ENCODE data around the gene ZNF205. TPM values are rescaled to one million over a fixed set of nuclear protein-coding genes. Genes with fewer than 3 reads are reported as not detected.

The ZNF205 gene
- total RNA-seq, 4 donors from 2014 or later = 11.6 to 25.8 (median 20.4) TPM

DNA sequence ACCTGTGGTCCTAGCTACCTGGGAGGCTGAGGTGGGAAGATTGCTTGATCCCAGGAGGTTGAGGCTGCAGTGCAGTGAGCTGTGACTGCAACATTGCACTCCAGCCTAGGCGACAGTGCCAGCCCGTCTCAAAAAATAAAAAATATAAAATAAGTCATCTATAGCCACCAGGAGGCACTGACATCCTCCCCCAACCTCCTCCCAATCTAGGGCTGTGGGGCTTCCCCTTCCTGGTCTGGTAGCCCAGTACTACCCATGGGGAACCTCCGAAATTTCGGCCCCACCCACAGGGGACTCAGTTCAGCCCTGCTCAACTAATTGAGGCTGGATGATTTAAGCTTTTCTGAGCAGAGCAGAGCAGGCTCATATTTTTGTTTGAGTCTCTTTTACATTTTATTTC is 16.5 kb upstream of the ZNF205 start:
- ATAC-seq = peak; percentile 49
- Histone ChIP-seq H3K4me3 (no peak overlapping the region), H3K4me1 (peaks cover 0 to 14% (median 4%) of the 10 kb centered on the region in 3 donors), H3K36me3 (no peaks in the 10 kb centered on the region), H3K27ac (no peak overlapping the region), H3K9me3 (no peaks in the 10 kb centered on the region), H3K27me3 (peaks cover 96% of the 10 kb centered on the region)
- 19 to 63% methylated on average over 4 of the region's 4 CpGs for WGBS, 2 donors (ENCODE audit: low coverage in 1 of 2)
- TF ChIP-seq EP300 (IDR thresholded peaks at IDR 0.05) = no peak
- TF ChIP-seq, protein P1, sequence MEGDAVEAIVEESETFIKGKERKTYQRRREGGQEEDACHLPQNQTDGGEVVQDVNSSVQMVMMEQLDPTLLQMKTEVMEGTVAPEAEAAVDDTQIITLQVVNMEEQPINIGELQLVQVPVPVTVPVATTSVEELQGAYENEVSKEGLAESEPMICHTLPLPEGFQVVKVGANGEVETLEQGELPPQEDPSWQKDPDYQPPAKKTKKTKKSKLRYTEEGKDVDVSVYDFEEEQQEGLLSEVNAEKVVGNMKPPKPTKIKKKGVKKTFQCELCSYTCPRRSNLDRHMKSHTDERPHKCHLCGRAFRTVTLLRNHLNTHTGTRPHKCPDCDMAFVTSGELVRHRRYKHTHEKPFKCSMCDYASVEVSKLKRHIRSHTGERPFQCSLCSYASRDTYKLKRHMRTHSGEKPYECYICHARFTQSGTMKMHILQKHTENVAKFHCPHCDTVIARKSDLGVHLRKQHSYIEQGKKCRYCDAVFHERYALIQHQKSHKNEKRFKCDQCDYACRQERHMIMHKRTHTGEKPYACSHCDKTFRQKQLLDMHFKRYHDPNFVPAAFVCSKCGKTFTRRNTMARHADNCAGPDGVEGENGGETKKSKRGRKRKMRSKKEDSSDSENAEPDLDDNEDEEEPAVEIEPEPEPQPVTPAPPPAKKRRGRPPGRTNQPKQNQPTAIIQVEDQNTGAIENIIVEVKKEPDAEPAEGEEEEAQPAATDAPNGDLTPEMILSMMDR (IDR thresholded peaks at IDR 0.05) = peak in 1 of 4 experiments; percentile 24
- TF ChIP-seq POLR2A (IDR thresholded peaks at IDR 0.05) = no peak

DNA sequence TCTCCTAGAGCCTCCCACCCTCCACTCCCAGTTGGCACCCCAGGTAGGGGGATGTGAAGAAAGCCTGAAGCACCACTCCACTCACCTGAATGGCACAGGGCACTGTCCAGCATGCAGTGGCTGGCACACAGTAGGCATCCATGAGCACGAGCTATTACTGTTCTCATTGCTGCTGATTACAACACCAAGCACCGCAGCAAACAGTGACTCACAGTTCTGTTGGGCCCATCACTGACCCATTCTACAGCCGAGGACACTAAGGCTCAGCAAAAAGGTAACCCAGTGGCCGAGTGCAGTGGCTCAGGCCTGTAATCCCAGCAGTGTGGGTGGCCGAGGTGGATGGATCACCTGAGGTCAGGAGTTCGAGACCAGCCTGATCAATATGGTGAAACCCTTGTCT is 16.0 kb upstream of the ZNF205 start:
- Histone ChIP-seq H3K4me1 (peaks cover 0 to 18% (median 4%) of the 10 kb centered on the region in 3 donors), H3K36me3 (no peaks in the 10 kb centered on the region), H3K27ac (no peak overlapping the region), H3K9me3 (no peaks in the 10 kb centered on the region), H3K27me3 (peaks cover 97% of the 10 kb centered on the region), H3K4me3 (no peak overlapping the region)
- TF ChIP-seq, protein P1 (IDR thresholded peaks at IDR 0.05) = no peak
- TF ChIP-seq EP300 (IDR thresholded peaks at IDR 0.05) = no peak
- TF ChIP-seq POLR2AphosphoS5 (IDR thresholded peaks at IDR 0.05) = no peak
- ATAC-seq = no peak
- 81 to 100% methylated on average over 2 to 5 of the region's 6 CpGs for WGBS, 2 donors (ENCODE audit: low coverage in 1 of 2)

DNA sequence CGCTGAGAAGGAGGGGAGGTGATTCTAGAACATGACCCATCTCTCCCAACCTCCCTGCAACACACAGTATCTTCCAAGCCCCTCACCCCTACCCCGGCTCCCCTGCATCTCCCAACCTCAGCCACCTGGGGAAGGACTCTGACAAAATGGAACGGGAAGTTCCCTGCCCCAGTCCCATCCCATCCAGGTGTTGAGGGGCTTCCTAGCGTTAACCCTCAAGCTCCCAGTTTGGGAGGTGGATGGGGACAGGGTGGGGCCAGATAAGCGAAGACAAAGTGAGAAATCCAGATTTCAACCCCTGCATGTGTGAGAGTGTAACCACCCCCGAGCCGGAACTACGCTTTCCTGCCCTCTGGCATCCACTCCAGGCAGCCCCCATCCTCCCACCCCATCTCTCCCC is 15.1 kb upstream of the ZNF205 start:
- no peaks in the 10 kb centered on the region for H3K36me3 ChIP-seq
- H3K4me1 ChIP-seq = peaks cover 0 to 21% (median 4%) of the 10 kb centered on the region in 3 donors
- ATAC-seq = no peak
- no peak for TF ChIP-seq EP300 (IDR thresholded peaks at IDR 0.05)
- no peak for TF ChIP-seq POLR2AphosphoS5 (IDR thresholded peaks at IDR 0.05)
- TF ChIP-seq POLR2A (IDR thresholded peaks at IDR 0.05) = no peak
- TF ChIP-seq, protein P1 (IDR thresholded peaks at IDR 0.05) = no peak
- no peaks in the 10 kb centered on the region for H3K9me3 ChIP-seq
- H3K4me3 ChIP-seq = no peak overlapping the region
- 33 to 47% methylated on average over 3 to 5 of the region's 8 CpGs for WGBS, 2 donors (ENCODE audit: low coverage in 1 of 2)
- peaks cover 97% of the 10 kb centered on the region for H3K27me3 ChIP-seq
- H3K27ac ChIP-seq = no peak overlapping the region

DNA sequence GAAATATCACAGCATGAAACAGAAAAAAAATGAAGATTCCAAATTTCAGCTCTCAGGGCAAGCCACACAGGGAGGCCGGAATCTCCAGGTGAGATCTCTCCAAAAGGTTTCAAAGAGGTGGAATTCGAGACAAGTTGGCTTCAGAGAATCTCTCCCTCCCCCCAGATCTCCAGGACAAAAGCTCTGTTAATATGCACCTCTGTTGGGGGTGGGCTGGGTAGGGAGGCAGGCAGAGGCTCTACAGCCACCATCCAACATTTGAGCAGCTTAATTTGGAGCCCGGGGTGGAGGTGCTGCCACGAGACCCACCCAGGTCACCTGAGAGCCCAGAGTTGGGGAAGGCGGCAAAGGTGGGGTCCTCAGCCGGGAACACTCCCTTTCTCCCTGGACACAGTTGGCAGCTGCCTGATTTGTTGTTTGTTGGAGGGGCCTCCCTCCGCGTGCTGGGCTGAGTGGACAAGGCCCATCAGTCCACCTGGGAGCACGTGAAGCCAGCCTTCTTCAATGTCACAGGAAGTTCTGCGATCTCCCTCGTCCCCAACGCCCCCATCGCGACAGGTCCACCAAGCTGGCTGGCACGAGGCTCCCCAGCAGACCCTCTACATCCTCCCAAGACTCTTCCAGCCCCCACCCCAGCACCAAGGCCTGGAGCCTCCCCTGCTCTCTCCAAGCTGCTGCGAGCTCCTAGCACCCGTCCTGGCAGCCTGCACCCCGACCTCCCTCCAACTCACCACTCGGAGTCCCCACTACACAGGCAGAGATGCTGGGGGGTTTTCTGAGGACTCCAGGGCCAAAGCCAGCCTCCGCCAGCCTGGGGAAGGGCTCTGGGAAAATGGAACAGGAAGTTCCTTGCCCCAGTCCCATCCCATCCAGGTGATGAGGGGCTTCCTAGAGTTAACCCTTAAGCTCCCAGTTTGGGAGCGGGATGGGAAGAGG is 13.7 kb upstream of the ZNF205 start, which contains the start of gene ZSCAN10:
Gene ZSCAN10 (minus strand): TSS at position 836 of the 936 bp plus-strand sequence. CDS start 6,357 bp downstream, outside the sequence.
- H3K4me3 ChIP-seq = peak within 1 kb of the TSS in 1 of 2 donors; percentile 28

More for the DNA sequence above, 13.7 kb upstream of the ZNF205 start, which contains the start of gene ZSCAN10:
- H3K4me1 ChIP-seq = peaks cover 0 to 21% (median 4%) of the 10 kb centered on the region in 3 donors
- H3K9me3 ChIP-seq = no peaks in the 10 kb centered on the region
- no peaks in the 10 kb centered on the region for H3K36me3 ChIP-seq
- peaks cover 85% of the 10 kb centered on the region for H3K27me3 ChIP-seq
- H3K27ac ChIP-seq = peak within 1 kb of the TSS in 1 of 4 donors; percentile 23
- WGBS, 2 donors (ENCODE audit: low coverage in 1 of 2) = 32 to 37% methylated on average over 5 to 7 of the region's 21 CpGs
- TF ChIP-seq POLR2AphosphoS5 (IDR thresholded peaks at IDR 0.05) = no peak
- no peak for TF ChIP-seq POLR2A (IDR thresholded peaks at IDR 0.05)
- TF ChIP-seq, protein P1 (IDR thresholded peaks at IDR 0.05) = no peak
- TF ChIP-seq EP300 (IDR thresholded peaks at IDR 0.05) = no peak
- no peak for ATAC-seq
